IMR-90 (cell line): ENCODE results near the gene SSTR4. TPM values are rescaled to one million over a fixed set of nuclear protein-coding genes. Genes with fewer than 3 reads are reported as not detected.

ENCODE experiments used
- ATAC-seq: fragments of 200-7000 bp; cut with Tn5 transposase; 2 replicates; pipeline ENCODE4 v1.9.1; 2020; ENCODE audit warnings: low read depth, mild to moderate bottlenecking, moderate library complexity
- BruUV-seq: library from RNA; stranded (reverse); fragments of 400-500 nt; replicated peaks from 2 replicates; lab custom pipeline; 2021; lab: Mats Ljungman, UMichigan
- CTCF ChIA-PET: fragments of 300-600 bp; formaldehyde crosslinking; extraction: SDS; loops from one replicate; lab custom pipeline; 2021; ENCODE audit warnings: antibody characterized with exemption; lab: Yijun Ruan, JAX
- POLR2A ChIA-PET: fragments of 300-600 bp; sonication (Branson Sonifier 250); formaldehyde crosslinking; loops from one replicate; lab custom pipeline; 2022; ENCODE audit warnings: antibody characterized with exemption; ENCODE audit not compliant: unreplicated experiment; lab: Charles Lee
- DNase-seq: peaks from one replicate; pipeline ENCODE4 v3.0.0; 2013
- H2AFZ ChIP-seq: replicated peaks from 2 replicates; pipeline ENCODE3; 2013; ENCODE audit warnings: low read length, mild to moderate bottlenecking; ENCODE audit not compliant: poor library complexity
- H2AK5ac ChIP-seq: 2 replicates; pipeline ENCODE4 v1.6.1; 2013; ENCODE audit warnings: low read depth, low read length, inconsistent platforms
- H2AK9ac ChIP-seq: replicated peaks from 2 replicates; pipeline ENCODE3; 2013; ENCODE audit warnings: mild to moderate bottlenecking, low read depth, low read length, moderate library complexity; ENCODE audit not compliant: poor library complexity
- H2BK120ac ChIP-seq: 2 replicates; pipeline ENCODE4 v1.6.1; 2013; ENCODE audit warnings: low read depth, low read length, inconsistent platforms
- H2BK15ac ChIP-seq: 3 replicates; pipeline ENCODE4 v1.6.1; 2013; ENCODE audit warnings: low read depth, low read length, inconsistent platforms
- H2BK20ac ChIP-seq: 2 replicates; pipeline ENCODE4 v1.6.1; 2013; ENCODE audit warnings: low read depth, mild to moderate bottlenecking, inconsistent platforms, low read length, moderate library complexity
- H2BK5ac ChIP-seq: 2 replicates; pipeline ENCODE4 v1.6.1; 2013; ENCODE audit warnings: mild to moderate bottlenecking, low read depth, low read length, inconsistent platforms; ENCODE audit not compliant: poor library complexity, severe bottlenecking
- H3K14ac ChIP-seq: replicated peaks from 2 replicates; pipeline ENCODE4 v1.6.1; 2013; ENCODE audit warnings: low read depth, low read length, inconsistent platforms
- H3K18ac ChIP-seq: 2 replicates; pipeline ENCODE4 v1.6.1; 2013; ENCODE audit warnings: low read depth, low read length, control low read depth
- H3K23ac ChIP-seq: 2 replicates; pipeline ENCODE4 v1.6.1; 2013; ENCODE audit warnings: low read depth, low read length, inconsistent platforms
- H3K27ac ChIP-seq: 2 replicates; pipeline ENCODE4 v1.5.1; 2013; ENCODE audit warnings: mild to moderate bottlenecking, control low read depth, low read length; ENCODE audit not compliant: insufficient read depth
- H3K27me3 ChIP-seq: 2 replicates; pipeline ENCODE4 v1.6.1; 2013; ENCODE audit warnings: low read length; ENCODE audit not compliant: control insufficient read depth, insufficient read depth
- H3K36me3 ChIP-seq: 2 replicates; pipeline ENCODE4 v1.6.1; 2013; ENCODE audit warnings: low read length, mixed read lengths; ENCODE audit not compliant: control insufficient read depth, insufficient read depth
- H3K4ac ChIP-seq: 2 replicates; pipeline ENCODE4 v1.6.1; 2013; ENCODE audit warnings: low read depth, low read length, inconsistent platforms
- H3K4me1 ChIP-seq: 2 replicates; pipeline ENCODE4 v1.6.1; 2013; ENCODE audit warnings: low read length, mixed read lengths; ENCODE audit not compliant: control insufficient read depth, insufficient read depth
- H3K4me2 ChIP-seq: 2 replicates; pipeline ENCODE4 v1.6.1; 2013; ENCODE audit warnings: low read depth, mild to moderate bottlenecking, control low read depth, low read length, moderate library complexity
- H3K4me3 ChIP-seq: 2 replicates; pipeline ENCODE4 v1.5.1; 2013; ENCODE audit warnings: low read depth, mild to moderate bottlenecking, control low read depth, low read length, moderate library complexity; ENCODE audit not compliant: insufficient read depth
- H3K56ac ChIP-seq: 2 replicates; pipeline ENCODE4 v1.6.1; 2013; ENCODE audit warnings: low read length, inconsistent platforms; ENCODE audit not compliant: insufficient read depth; ENCODE audit errors: extremely low read depth
- H3K79me1 ChIP-seq, 2 experiments: 2 replicates each; pipeline ENCODE4 v1.6.1; 2013; ENCODE audit warnings: low read length in 2 of 2, inconsistent platforms in 1 of 2, low read depth in 1 of 2
- H3K9ac ChIP-seq: 2 replicates; pipeline ENCODE4 v1.6.1; 2013; ENCODE audit warnings: low read depth, low read length, control low read depth
- H3K9me1 ChIP-seq: 2 replicates; pipeline ENCODE4 v1.6.1; 2013; ENCODE audit warnings: low read length, inconsistent platforms; ENCODE audit not compliant: insufficient read depth
- H3K9me3 ChIP-seq: 2 replicates; pipeline ENCODE4 v1.6.1; 2013; ENCODE audit warnings: low read length; ENCODE audit not compliant: control insufficient read depth, insufficient read depth
- H4K20me1 ChIP-seq: 2 replicates; pipeline ENCODE4 v1.6.1; 2013; ENCODE audit warnings: low read length, inconsistent platforms; ENCODE audit not compliant: insufficient read depth
- H4K5ac ChIP-seq: 2 replicates; pipeline ENCODE4 v1.6.1; 2013; ENCODE audit warnings: mild to moderate bottlenecking, low read depth, low read length, control low read depth
- H4K8ac ChIP-seq, 2 experiments: 2 replicates each; pipeline ENCODE4 v1.6.1; 2013; ENCODE audit warnings: low read depth in 2 of 2, low read length in 2 of 2, control low read depth in 1 of 2, inconsistent platforms in 1 of 2
- H4K91ac ChIP-seq: 2 replicates; pipeline ENCODE4 v1.6.1; 2013; ENCODE audit warnings: low read depth, low read length, inconsistent platforms; ENCODE audit not compliant: insufficient read depth
- CHD1 ChIP-seq: IDR thresholded peaks from 2 replicates; pipeline ENCODE4 v1.6.1; 2012; ENCODE audit warnings: low read depth, low read length, improper control_type of control experiment
- ELK1 ChIP-seq: fragments of 150-350 bp; IDR thresholded peaks from 2 replicates; pipeline ENCODE4 v1.6.1; 2016; ENCODE audit warnings: low read depth, mild to moderate bottlenecking, low read length, moderate library complexity, borderline replicate concordance
- MAFK ChIP-seq: IDR thresholded peaks from 2 replicates; pipeline ENCODE4 v1.6.1; 2012; ENCODE audit warnings: low read depth, low read length, improper control_type of control experiment
- MAZ ChIP-seq: IDR thresholded peaks from 2 replicates; pipeline ENCODE4 v1.6.1; 2012; ENCODE audit warnings: low read depth, mild to moderate bottlenecking, low read length, improper control_type of control experiment, moderate library complexity, borderline replicate concordance
- dilution Hi-C: fragments of 300-500 bp; cut with HindIII; formaldehyde crosslinking; loops from one replicate; pipeline ENCODE4 v1.14.3; 2018; ENCODE audit warnings: low sequenced_read_pairs; ENCODE audit not compliant: unreplicated experiment
- in situ Hi-C: fragments of 300-500 bp; cut with MboI; formaldehyde crosslinking; loops from 3 replicates; pipeline ENCODE4 v1.14.3; 2019; ENCODE audit warnings: low sequenced_read_pairs, inconsistent platforms, mixed read lengths
- intact Hi-C: fragments of 100-400 bp; cut with micrococcal nuclease; formaldehyde crosslinking; loops from 2 replicates; pipeline ENCODE4 v1.10.0; 2022
- polyA plus RNA-seq, 3 experiments: library from polyadenylated mRNA; depleted of rRNA; stranded (reverse); fragments of >200 nt; gene quantifications; 2 replicates each; pipeline ENCODE4 v1.2.3, GENCODE V29; 2012; ENCODE audit warnings: low replicate concordance in 1 of 3
- total RNA-seq: library from RNA; depleted of rRNA; stranded (reverse); fragments of >200 nt; gene quantifications from 2 replicates; pipeline ENCODE4 v1.2.3, GENCODE V29; 2012

Gene SSTR4
- total and polyA plus RNA-seq, 2 of the 4 experiments (the other 2 are of a cell fraction): not detected

GRCh38 chr20:23046431-23046830, 11.3 kb downstream of the SSTR4 start:
- no peak for TF ChIP-seq MAZ
- TF ChIP-seq ELK1: no peak
- no peak for TF ChIP-seq CHD1
- no peak for TF ChIP-seq MAFK
- no peak overlapping the region for H3K23ac ChIP-seq
- H2BK5ac ChIP-seq: no peak overlapping the region
- H4K5ac ChIP-seq: no peak overlapping the region
- H2BK15ac ChIP-seq: no peak overlapping the region
- in situ Hi-C loops (no loop called here), dilution Hi-C loops (no loop called here), intact Hi-C loops (no loop called here)
- no peak overlapping the region for H3K9ac ChIP-seq
- no peak overlapping the region for H2AK9ac ChIP-seq
- H2BK120ac ChIP-seq: no peak overlapping the region
- CTCF ChIA-PET: no interaction called here
- H4K91ac ChIP-seq: no peak overlapping the region
- H3K36me3 ChIP-seq: no peaks in the 10 kb centered on the region
- no peaks in the 10 kb centered on the region; the same call in 1 of the 2 replicates for H4K20me1 ChIP-seq
- H3K4me3 ChIP-seq: no peak overlapping the region
- no peak overlapping the region for H3K4me2 ChIP-seq
- H3K4me1 ChIP-seq: peaks cover 4% of the 10 kb centered on the region; the same call in 1 of the 2 replicates
- H3K27ac ChIP-seq: no peak overlapping the region
- H3K27me3 ChIP-seq: peaks cover 71% of the 10 kb centered on the region
- H4K8ac ChIP-seq: no peak overlapping the region
- H3K14ac ChIP-seq: no peak overlapping the region
- POLR2A ChIA-PET: no interaction called here
- H3K9me3 ChIP-seq: peaks cover 4% of the 10 kb centered on the region; the same call in 1 of the 2 replicates
- H3K79me1 ChIP-seq: no peaks in the 10 kb centered on the region
- H2AFZ ChIP-seq: no peak overlapping the region
- ATAC-seq (no peak), DNase-seq (no peak)
- no peak overlapping the region for H3K4ac ChIP-seq
- H2BK20ac ChIP-seq: no peak overlapping the region
- no TSS peak for BruUV-seq
- no peak overlapping the region for H3K56ac ChIP-seq
- no peaks in the 10 kb centered on the region for H3K9me1 ChIP-seq
- no peak overlapping the region for H2AK5ac ChIP-seq
- H3K18ac ChIP-seq: no peak overlapping the region
